ENCODE data around the gene SCEL.
"Not testable (repeated sequence)": the region's sequence is repeated elsewhere in the genome, so short reads cannot be mapped to it uniquely, and the experiment has no call there.

Gene SCEL

DNA sequence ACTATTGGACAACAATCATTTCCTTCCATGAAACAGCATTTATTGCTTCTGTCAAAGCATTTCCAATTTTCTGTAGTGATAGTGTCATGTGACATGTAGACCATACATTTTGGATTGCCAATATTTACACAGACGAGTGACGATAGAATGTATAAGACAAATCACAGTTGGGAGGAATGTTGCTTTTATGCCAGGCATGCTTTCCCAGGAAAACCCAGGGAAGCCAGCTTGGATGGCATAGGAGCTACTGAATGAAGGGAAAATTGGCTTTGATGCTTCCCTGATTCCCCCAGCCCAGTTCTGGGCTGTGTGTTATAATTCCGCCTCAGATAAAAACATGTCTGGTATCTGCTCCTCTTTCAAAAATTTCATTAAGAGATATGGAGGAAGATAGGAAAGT is 22.5 kb downstream of the SCEL start:
- DNase-seq (ENCODE audit: low read depth): no peak

DNA sequence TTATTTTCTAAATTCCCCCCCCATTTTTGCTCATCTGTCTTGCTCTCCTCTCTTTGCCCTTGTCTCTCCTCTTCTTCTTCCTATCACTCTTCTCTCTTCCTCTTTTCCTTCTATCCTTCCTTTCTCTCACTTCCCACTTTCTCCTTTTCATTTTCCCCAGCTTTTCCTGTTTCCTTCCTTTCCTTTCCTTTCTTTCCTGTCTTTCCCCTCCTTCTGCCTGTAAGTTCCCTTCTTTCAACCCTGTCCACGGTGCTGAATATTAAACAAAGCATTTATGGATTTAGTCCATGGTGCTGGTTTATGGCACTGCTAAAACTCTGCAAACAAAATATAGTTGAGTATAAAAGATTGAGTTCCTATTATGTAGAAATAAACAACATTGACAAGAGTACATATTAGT is 27.6 kb downstream of the SCEL start:
- DNase-seq (ENCODE audit: low read depth): no peak

DNA sequence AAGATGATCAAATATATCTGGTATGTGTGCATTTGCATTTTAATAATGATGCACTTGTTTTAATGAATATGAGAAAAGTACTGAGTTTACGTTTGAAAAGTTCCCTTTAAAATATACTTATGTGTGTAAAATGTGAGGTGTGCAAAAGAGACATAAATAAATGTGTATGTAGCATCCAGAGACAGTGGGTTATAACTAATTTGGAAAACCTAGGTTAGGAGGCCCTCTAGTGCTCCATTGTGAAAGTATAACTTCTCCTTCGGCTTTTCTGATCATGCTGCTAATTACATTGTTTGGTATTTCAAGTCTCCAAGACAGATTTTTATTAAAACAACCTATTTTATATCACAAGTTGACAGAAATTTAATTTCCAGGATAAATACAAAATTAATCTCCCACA is 30.1 kb downstream of the SCEL start:
- DNase-seq (ENCODE audit: low read depth): no peak

DNA sequence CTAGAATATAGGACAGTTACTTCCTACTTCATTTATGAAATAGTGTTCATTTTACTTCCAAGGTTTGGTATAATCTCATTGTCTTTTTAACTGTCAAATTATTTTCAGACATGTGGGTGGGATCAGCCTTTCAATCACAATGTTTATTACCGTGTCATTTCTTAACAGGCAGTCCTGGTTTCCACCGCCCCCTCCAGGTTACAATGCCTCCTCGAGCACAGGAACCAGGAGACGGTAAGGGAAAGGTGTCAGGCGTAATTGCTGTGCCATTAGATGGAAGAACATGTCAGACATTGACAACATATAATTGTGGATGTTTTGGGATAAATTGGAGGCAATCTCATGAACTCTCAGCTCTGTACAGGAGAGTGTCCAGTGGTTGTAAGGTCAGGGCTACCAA is 36.5 kb downstream of the SCEL start:
- DNase-seq (ENCODE audit: low read depth): no peak

DNA sequence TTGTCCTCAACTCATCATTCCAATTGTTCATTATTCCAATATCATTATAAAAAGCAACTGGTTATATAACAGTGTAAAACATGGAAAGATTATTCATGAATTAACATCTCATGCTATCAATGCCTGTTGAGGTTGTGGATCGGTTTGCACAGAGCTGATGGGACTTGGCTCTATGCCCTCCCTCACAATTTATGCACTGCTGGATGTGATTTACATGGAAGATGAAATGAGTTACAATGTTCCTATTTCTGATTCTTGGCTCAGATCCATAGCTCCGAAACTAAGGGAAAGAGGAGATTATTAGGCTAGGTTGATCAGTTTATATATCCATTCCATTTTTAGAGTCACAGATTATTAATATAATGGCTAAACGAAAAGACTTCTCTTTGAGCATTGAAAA is 38.6 kb downstream of the SCEL start:
- no peak for DNase-seq (ENCODE audit: low read depth)

DNA sequence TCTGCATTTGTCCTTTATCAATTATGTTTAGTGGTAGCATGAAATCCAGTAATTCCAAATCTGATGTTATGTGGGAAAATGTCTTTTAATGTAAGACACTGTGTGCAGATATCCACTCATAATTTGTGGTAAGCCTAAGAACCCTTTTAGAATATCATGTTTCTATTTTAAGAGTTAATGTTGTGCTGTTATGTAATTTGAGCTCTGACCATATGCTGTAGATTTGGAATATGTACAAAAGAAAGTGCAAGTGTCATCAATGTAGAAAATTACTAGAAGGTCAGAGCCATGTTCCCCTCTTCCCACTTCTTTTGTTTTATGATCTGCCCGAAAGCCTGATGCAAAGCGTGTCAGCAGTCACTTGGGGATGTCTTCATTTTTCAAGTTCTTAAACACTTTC is 44.5 kb downstream of the SCEL start:
- no peak for DNase-seq (ENCODE audit: low read depth)

DNA sequence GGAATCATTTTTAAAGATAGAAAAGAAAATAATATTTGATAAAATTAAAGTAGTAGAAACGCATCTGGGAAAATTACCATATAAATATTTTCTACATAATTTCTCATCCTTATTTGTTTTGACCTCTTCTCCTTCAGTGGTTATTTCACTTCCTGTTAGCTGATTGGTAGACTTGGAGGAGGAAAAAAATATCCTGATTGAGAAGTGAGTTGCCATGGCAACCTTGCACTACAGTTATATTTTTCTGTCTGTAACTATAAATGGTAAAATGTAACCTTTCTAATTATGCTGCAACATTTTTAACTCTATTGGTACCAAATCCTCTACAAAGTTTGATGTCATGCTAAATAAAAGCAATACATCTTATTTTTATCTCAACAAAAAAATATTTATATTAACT is 45.2 kb downstream of the SCEL start:
- no peak for DNase-seq (ENCODE audit: low read depth)

- DNase-seq (ENCODE audit: low read depth): no peak
These were observed 48.1 kb downstream of the SCEL start for GRCh38 chr13:77583581-77583980.

DNA sequence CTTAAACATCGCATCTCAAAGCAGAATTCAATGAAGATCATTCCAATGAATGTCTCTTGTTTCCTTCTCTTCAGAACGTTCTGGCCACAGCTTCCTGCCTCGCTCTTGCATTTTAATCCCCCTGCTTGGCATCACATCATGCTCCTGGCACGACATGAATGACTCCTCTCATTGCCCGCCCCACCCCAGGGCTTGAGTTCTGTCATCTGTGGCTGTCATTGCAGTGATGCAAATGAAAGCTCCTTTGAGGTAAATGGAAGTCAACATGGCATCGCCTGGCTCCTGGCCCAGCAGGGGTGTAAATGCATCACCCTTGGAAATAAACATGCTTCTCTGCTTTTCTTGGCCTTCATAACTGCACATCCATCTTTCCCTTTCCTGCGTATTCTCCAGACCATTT is 48.6 kb downstream of the SCEL start:
- DNase-seq (ENCODE audit: low read depth): no peak

GRCh38 chr13:77595166-77595810 is 59.8 kb downstream of the SCEL start:
- DNase-seq (ENCODE audit: low read depth): no peak

DNA sequence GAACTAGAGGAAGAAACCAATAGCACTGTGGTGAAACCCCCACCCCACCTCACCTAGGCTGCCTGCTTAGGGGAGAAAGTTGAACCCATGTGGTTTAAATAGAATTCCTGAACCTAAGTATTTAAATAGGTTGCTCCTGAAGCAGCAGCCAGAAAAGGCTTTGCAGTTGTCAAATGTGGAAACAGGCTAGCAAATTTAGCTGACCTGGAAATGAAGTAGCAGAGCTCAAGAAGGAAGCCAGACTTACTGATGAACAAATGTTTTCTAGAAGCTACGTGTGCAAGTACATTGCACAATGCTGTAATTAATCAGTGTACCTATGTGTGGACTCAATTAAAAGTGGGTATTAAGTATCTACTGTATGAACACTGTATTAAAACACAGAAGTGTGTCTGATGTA is 61.3 kb downstream of the SCEL start:
- no peak for DNase-seq (ENCODE audit: low read depth)

DNA sequence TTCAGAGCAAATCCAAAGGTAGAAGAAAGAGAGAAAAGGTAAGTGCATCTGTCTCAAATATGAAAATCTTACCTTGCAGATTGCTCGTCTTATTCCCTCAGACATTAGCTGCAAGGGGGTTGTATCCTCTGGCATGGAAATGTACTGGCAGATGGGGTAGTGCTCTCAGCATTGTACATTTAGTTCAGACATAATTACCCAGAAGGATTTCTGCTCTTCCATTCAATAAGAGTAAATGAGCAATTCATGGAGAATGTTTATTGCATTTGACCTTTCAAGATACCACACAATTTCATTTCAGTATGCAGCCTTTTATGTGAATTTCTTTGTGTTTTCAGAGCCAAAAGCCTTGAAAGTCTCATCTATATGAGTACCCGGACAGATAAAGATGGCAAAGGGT is 63.8 kb downstream of the SCEL start:
- no peak for DNase-seq (ENCODE audit: low read depth)

DNA sequence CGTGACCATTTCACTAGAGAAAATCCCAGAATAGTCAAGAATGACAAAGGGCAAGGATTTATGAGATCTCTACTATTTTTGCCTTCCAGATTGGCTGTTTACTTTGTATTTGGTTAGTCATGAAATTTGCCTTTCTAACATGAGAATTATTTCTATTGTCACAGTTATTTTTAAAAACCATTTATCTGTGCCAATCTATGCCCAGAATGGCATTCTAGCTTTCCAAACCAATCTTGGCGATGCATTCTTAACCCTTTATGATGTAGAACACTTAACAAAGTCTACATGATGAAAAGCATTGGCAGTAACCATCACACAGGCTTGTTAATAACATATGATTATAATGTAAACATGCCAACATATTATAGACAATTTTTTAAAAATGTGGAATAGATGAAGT is 65.2 kb downstream of the SCEL start:
- no peak for DNase-seq (ENCODE audit: low read depth)

- DNase-seq (ENCODE audit: low read depth): no peak
These were observed 75.6 kb downstream of the SCEL start for GRCh38 chr13:77611068-77611467.

- DNase-seq (ENCODE audit: low read depth): no peak
These were observed 80.5 kb downstream of the SCEL start for GRCh38 chr13:77616027-77616426.

DNA sequence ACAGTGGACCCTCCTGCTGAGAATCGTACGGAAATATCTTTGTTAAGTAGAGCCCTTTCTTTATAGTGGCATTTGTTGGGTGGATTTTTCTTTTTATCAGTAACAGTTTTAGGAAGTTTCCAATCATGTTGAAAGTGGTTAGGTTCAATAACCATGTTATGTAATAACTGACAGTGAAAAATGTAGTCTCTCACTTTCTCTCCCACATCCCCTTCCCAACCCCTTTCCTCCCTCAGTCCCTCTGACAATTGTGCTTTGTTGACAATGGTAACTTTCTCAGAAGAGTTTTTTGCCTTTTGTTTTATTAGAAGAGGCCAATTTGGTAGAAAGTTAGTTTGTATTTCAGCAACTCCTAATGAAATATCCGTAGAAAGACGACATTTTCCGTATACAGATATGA is 84.1 kb downstream of the SCEL start:
- no peak for DNase-seq (ENCODE audit: low read depth)

DNA sequence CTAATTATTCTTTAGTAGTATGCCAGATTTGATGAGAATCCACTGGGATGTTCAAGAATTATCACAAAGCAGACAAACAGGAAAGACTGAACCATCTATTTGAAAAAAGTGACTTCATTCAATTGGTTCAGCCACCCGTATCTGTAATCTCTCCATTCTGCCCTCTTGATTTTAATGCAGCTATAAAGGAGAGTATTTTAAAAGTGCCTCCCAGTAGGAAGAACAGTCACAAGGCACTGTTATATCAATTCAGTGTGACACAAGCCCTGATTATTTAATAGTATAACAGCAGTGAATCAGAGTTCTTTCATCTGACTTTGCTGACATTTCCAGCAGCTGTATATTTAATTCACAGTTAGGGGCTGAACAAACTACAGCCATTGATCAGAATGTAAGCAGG is 84.6 kb downstream of the SCEL start:
- DNase-seq (ENCODE audit: low read depth): no peak

DNA sequence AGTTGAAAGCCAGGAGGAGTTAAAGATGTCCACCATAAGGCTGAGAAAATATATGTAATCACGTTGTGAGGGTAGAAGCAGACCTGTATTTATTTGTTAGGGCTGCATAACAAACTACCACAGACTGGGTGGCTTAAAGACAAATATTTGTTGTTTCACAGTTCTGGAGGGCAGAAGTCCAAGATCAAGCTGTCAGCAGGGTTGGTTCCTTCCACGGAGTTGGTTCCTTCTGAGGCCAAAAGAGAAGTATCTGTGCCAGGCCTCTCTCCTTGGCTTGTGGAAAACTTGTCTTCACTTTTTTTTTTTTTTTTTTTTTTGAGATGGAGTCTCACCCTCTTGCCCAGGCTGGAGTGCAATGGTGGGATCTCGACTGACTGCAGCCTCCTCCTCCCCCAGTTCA is 88.3 kb downstream of the SCEL start:
- DNase-seq (ENCODE audit: low read depth): no peak

- DNase-seq (ENCODE audit: low read depth): no peak
These were observed 92.7 kb downstream of the SCEL start for GRCh38 chr13:77628170-77628569.

GRCh38 chr13:77637588-77637987 is 102.1 kb downstream of the SCEL start:
- no peak for DNase-seq (ENCODE audit: low read depth)

DNA sequence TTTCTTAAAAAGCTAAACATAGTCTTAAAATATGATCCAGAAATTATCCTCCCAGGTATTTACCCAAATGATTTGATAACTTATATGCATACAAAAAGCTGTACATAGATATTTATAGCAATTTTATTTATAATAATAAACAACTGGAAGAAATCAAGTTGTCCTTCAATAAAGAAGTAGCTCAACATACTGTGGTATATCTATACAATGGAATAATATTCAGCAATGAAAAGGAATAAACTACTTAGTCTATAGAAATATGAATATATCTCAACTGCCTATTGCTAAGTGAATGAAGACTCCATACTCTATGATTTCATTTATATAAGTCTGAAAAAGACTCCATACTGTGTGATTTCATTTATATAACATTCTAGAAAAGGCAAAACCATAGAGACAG is 114.9 kb downstream of the SCEL start:
- no peak for DNase-seq (ENCODE audit: low read depth)

- no peak for DNase-seq (ENCODE audit: low read depth)
These were observed 117.8 kb downstream of the SCEL start for GRCh38 chr13:77653301-77653700.

- DNase-seq (ENCODE audit: low read depth): not testable (repeated sequence)
These were observed 124.5 kb downstream of the SCEL start for GRCh38 chr13:77660016-77660415.

DNA sequence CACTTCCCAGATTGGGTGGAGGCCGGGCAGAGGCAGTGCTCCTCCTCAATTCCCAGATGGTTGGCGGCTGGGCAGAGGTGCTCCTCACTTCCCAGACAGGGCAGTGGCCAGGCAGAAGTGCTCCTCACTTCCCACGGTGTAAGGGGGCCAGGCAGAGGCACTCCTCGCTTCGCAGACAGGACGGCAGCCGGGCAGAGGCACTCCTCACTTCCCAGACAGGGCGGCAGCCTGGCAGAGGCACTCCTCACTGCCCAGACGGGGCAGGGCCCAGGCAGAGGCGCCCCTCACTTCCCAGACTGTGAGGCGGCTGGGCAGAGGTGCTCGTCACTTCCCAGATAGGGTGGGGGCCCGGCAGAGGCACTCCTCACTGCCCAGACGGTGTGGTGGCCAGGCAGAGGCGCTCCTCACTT is 125.3 kb downstream of the SCEL start:
- no peak for DNase-seq (ENCODE audit: low read depth)

DNA sequence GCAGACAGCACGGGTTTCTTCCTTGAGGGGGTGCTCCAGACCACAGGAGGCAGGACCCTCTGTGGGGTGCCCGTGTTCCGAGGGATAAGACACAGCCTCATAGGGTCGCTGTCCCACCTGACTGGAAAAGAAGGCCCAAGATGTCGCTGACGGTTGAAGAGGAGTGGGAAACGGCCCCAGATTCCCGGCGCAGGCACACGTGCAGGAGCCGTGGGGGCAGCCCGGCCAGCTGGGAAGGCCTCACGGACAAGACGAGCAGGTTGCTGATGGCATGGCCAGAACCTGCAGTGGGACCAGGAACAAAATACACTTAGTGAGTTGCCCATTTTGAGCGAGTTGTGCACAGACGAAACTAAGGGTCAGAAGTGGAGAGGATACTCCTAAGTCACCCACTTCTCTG is 126.8 kb downstream of the SCEL start:
- DNase-seq (ENCODE audit: low read depth): not testable (repeated sequence)
